GM21367 (cell line): ENCODE measurements around the gene UNC45A.

Experiments
- ATAC-seq: cut with Tn5 transposase; IDR thresholded peaks from one replicate; pipeline ENCODE4 v1.9.1; 2021; ENCODE audit not compliant: unreplicated experiment

UNC45A gene, protein sequence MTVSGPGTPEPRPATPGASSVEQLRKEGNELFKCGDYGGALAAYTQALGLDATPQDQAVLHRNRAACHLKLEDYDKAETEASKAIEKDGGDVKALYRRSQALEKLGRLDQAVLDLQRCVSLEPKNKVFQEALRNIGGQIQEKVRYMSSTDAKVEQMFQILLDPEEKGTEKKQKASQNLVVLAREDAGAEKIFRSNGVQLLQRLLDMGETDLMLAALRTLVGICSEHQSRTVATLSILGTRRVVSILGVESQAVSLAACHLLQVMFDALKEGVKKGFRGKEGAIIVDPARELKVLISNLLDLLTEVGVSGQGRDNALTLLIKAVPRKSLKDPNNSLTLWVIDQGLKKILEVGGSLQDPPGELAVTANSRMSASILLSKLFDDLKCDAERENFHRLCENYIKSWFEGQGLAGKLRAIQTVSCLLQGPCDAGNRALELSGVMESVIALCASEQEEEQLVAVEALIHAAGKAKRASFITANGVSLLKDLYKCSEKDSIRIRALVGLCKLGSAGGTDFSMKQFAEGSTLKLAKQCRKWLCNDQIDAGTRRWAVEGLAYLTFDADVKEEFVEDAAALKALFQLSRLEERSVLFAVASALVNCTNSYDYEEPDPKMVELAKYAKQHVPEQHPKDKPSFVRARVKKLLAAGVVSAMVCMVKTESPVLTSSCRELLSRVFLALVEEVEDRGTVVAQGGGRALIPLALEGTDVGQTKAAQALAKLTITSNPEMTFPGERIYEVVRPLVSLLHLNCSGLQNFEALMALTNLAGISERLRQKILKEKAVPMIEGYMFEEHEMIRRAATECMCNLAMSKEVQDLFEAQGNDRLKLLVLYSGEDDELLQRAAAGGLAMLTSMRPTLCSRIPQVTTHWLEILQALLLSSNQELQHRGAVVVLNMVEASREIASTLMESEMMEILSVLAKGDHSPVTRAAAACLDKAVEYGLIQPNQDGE

DNA sequence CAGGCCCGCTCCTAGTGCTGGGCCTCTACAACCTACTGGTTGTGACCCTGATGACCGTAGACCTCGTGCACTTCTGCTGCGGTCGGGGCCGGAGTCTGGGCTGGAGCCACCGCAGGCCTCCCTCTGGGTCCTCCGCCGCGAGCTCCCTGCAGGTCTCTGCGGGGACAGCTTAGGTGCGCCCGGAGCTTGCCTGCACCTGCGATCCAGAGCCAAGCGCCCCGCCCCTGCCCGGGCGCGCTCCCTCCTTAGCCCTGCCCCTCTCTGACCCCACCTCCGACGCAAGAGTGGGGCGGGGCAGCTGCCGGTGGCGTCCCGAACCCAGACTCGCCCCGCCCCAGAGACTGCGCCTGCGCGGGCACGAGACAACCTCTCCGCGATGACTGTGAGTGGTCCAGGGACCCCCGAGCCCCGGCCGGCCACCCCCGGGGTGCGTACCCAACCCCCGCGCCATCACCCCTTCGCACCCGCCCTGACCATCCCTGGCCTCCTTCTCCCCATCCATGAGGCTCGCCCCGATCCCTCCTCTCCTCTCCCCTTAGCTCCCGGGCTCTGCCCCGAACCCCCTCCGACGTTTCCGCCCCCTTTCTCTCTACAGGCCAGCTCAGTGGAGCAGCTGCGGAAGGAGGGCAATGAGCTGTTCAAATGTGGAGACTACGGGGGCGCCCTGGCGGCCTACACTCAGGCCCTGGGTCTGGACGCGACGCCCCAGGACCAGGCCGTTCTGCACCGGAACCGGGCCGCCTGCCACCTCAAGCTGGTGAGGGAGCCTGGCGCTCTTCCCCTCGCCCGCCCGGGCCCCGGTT, at the start of gene UNC45A:
Gene UNC45A, plus strand, starts transcription at position 337 of the 803 bp plus-strand sequence. Its CDS starts 40 bp downstream, at position 377.
- ATAC-seq = peak; percentile 54

- no peak for ATAC-seq
These were observed 49.4 kb upstream of the UNC45A start for GRCh38 chr15:90885432-90886290.

GRCh38 chr15:90886291-90886614, 48.8 kb upstream of the UNC45A start:
- no peak for ATAC-seq

DNA sequence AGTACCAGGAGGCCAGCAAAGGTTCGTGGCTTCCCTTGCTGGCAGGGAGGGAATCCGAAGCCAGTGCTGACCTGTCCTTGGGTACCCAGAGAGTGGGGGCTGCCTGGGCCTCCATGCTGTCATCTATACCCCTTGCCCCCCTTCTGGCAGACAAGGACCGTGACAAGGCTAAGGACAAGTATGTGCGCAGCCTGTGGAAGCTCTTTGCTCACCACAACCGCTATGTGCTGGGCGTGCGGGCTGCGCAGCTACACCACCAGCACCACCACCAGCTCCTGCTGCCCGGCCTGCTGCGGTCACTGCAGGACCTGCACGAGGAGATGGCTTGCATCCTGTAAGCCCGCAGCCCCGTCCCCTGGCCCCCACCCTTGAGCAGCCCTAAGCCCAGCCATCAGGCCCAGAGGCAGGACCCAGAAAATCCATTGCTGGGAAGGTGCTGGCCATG, 48.0 kb upstream of the UNC45A start:
- ATAC-seq = no peak

DNA sequence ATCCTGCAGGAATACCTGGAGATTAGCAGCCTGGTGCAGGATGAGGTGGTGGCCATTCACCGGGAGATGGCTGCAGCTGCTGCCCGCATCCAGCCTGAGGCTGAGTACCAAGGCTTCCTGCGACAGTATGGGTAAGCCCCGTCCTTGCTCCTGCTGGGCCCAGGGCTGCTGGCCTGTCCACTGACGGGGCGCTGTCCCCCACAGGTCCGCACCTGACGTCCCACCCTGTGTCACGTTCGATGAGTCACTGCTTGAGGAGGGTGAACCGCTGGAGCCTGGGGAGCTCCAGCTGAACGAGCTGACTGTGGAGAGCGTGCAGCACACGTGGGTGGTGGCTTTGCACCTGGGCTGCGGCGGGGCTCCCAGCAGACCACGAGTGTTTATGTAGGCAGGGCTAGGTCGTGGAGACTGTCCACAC, 45.8 kb upstream of the UNC45A start:
- no peak for ATAC-seq

- ATAC-seq = no peak
These were observed 45.2 kb upstream of the UNC45A start for GRCh38 chr15:90889736-90890456.

GRCh38 chr15:90890839-90891238, 44.2 kb upstream of the UNC45A start:
- ATAC-seq = no peak

- ATAC-seq = no peak
These were observed 43.6 kb upstream of the UNC45A start for GRCh38 chr15:90891346-90891949.

DNA sequence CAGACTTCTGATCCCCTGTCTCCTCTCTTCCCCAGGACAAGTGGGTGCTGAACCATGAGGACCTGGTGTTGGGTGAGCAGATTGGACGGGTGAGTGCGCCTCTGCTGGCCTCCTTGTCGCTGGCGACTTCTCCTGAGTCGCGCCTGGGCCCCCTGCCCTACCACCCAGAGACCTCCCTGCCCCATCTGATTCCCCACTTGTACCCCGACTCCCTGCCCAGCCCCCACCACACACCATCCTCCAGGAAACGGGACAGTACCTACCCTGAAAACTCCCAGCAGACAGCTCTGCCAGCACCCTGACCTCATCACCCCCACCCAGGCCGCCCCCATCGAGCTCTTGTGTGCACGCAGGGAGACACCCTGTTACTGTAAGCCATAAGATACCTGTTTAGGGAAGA, 43.1 kb upstream of the UNC45A start:
- no peak for ATAC-seq

GRCh38 chr15:90892498-90893174, 42.4 kb upstream of the UNC45A start:
- no peak for ATAC-seq

GRCh38 chr15:90893175-90894090, 41.7 kb upstream of the UNC45A start:
- ATAC-seq = no peak

DNA sequence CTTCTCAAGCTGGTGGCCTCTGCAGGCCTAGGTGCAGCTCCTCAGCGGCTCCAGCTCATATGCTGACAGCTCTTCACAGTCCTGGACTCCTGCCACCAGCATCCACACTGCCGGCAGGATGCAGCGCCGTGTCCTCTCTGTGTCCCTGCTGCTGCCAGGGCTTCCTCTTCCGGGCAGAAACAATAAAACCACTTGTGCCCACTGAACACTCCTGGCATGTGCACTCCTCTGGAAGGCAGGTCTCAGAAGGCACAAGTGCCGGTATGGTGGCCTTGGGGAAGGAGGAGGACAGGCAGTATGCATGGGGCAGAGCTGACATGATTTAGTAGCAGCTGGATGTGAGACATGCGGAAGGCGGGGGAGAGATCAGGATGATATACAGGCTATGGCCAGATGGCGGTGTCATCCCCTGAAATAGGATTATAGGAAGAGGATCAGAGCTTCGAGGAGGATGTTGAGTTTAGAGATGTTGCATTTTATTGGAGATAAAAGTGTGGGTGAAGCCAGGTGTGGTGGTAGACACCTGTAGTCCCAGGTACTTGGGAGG, 39.4 kb upstream of the UNC45A start:
- ATAC-seq = no peak

DNA sequence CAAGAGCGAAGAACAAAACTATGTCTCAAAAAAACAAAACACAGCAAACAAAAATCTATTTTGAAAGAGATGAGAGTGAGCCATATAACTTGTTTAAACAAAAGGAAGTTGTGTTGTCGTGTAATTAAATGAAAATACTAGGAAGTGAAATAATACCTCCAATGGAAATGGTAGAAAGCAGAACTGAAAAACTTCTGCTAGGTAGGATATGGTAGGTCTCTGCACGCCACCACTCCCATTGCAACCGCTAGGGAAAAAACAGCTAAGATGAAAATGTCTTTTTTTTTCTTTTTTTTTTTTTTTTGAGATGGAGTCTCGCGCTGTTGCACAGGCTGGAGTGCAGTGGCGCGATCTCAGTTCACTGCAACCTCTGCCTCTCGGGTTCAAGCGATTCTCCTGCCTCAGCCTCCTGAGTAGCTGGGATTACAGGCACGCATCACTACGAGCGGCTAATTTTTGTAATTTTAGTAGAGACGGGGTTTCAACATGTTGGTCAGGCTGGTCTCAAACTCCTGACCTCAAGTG, 37.9 kb upstream of the UNC45A start:
- ATAC-seq = peak; percentile 56

DNA sequence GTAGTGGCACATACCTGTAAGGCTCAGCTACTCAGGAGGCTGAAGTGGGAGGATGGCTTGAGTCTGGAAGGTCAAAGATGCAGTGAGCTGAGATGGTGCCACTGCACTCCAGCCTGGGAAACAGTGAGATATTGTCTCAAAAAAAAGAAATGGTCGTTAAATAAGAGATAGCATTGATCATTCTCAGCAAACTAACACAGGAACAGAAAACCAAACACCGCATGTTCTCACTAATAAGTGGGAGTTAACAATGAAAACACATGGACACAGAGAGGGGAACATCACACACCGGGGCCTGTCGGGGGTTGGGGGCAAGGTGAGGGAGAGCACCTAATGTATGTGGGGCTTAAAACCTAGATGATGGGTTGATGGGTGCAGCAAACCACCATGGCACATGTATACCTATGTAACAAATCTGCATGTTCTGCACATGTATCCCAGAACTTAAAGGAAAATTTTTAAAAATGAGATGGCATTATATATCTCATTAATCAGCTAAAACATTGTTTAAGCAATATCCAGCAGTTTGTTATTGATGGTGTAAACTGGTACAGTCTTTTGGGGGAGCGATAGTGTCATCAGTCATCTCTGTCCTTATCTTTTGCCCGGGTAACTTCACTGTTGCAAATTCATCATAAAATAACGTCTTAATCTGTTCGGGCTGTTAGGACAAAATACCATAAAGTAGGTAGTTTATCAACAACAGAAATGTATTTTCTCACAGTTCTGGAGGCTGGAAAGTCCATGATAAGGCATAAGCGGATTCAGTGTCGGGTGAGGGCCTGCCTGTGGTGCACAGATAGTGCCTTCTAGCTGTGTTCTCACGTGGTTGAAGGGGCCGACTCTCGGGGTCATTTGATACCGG, 33.7 kb upstream of the UNC45A start:
- no peak for ATAC-seq

DNA sequence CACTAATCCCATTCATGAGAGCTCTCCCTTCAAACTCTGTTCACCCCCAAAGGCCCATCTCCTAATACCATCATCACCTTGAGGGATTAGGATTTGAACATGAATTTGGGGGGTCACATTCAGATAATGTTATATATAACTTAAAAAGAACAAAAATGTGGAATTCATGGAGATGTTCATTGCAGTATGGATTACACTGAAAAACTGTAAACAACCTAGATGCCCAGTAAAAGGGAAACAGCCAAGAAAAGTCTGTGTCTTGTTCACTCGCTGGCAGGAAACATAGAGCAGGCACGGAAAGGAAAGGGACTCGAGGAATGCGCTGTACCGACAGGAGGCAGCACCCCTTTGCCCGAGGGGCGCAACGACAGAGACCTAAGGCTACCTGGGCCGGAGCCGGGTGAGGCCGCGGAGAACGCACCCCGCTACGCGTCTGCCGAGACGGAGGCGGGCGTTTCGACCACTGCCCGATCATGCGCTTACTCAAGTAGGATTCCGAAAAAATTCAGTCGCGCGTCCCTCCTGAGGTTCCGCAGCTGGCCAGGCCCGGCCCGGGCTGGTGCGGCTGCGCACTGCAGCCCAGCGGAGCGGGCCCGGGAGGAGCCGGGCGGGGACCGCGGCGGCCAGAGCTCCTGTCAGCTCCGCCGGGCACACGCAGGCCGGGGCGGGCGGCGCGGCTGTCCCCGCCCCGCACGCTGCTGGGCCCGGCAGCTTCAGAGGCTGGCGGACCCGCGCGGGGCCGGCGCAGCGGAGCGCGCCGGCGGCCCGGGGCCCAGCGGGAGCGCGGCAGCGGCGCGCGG, 32.8 kb upstream of the UNC45A start:
- peak; percentile 57 for ATAC-seq
